ENCODE results near the gene MAML1. TPM values are rescaled to one million over a fixed set of nuclear protein-coding genes. Genes with fewer than 3 reads are reported as not detected.

The MAML1 gene
- total RNA-seq, 3 donors from 2014 or later: 16.3 to 22.4 (median 21.0) TPM

DNA sequence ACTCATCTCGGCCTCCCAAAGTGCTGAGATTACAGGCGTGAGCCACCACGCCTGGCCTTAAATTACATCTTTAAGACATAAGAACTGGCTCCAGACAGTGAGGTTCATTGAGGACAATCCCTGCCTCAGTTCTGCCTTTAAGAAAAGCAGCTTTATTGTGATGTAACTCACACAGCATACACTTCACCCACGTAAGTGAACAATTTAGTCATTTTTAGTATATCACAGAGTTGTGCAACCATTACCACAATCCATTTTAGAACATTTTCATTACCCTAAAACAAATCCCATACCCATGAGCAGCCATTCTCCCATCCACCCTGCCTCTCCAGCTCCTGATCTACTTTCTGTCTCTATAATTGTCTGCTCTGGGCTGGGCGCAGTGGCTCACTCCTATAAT, 37.2 kb downstream of the MAML1 start:
- no peaks in the 10 kb centered on the region for H3K9me3 ChIP-seq
- no peak overlapping the region for H3K27ac ChIP-seq
- peaks cover 0 to 5% of the 10 kb centered on the region in 2 donors for H3K4me1 ChIP-seq
- no peak for DNase-seq (ENCODE audit: low spot score in 2 of 2)
- no peak overlapping the region for H3K4me3 ChIP-seq
- TF ChIP-seq POLR2A (IDR thresholded peaks at IDR 0.05) (no peak), POLR2AphosphoS5 (IDR thresholded peaks at IDR 0.05) (no peak), CTCF (IDR thresholded peaks at IDR 0.05) (no peak)
- H3K36me3 ChIP-seq: peaks cover 11% of the 10 kb centered on the region
- H3K27me3 ChIP-seq: no peaks in the 10 kb centered on the region
- intact Hi-C loops (cut with DNase I; ENCODE audit: low total_unique reads): no loop called here

DNA sequence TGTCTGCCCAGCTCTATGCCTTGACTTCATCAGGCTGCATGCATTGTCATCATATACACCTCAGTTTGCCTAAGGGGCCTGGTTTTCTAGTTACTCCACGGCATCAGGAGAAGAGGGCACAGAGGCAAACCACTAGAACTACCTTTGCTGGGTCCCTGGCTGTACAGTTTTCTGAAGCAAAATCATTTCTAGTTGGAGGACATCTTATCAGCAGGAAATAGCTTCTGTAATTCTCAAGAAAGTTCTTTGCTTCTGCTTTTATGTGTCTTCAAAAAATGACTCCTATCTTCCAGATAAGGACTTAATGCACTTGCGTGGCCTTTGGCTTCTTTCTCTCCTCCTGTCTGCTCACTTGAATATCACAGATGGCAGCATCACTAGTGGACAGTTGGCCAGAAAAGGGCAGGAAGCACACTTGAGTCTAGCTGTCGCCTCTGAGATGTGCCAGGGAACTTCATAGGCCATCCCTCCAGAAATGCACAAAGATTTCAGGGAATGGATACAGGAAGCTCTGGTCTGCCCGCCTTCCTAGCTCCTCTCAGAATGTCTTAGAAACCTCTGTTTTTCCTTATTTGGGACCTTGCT, 38.8 kb downstream of the MAML1 start:
- intact Hi-C loops (cut with DNase I; ENCODE audit: low total_unique reads): no loop called here
- Histone ChIP-seq H3K9me3 (no peaks in the 10 kb centered on the region), H3K27ac (no peak overlapping the region), H3K4me1 (no peaks in the 10 kb centered on the region), H3K27me3 (no peaks in the 10 kb centered on the region), H3K36me3 (peaks cover 11% of the 10 kb centered on the region), H3K4me3 (no peak overlapping the region)
- DNase-seq (ENCODE audit: low spot score in 2 of 2): no peak
- TF ChIP-seq CTCF (IDR thresholded peaks at IDR 0.05): no peak
- no peak for TF ChIP-seq POLR2A (IDR thresholded peaks at IDR 0.05)
- TF ChIP-seq POLR2AphosphoS5 (IDR thresholded peaks at IDR 0.05): no peak

- Histone ChIP-seq H3K36me3 (peaks cover 11% of the 10 kb centered on the region), H3K27me3 (no peaks in the 10 kb centered on the region), H3K4me1 (no peaks in the 10 kb centered on the region), H3K27ac (no peak overlapping the region), H3K4me3 (no peak overlapping the region), H3K9me3 (no peaks in the 10 kb centered on the region)
- intact Hi-C loops (cut with DNase I; ENCODE audit: low total_unique reads): no loop called here
- no peak for DNase-seq (ENCODE audit: low spot score in 2 of 2)
- TF ChIP-seq POLR2AphosphoS5 (IDR thresholded peaks at IDR 0.05) (no peak), CTCF (IDR thresholded peaks at IDR 0.05) (no peak), POLR2A (IDR thresholded peaks at IDR 0.05) (no peak)
Measured at GRCh38 chr5:179772351-179772750, 39.7 kb downstream of the MAML1 start.

DNA sequence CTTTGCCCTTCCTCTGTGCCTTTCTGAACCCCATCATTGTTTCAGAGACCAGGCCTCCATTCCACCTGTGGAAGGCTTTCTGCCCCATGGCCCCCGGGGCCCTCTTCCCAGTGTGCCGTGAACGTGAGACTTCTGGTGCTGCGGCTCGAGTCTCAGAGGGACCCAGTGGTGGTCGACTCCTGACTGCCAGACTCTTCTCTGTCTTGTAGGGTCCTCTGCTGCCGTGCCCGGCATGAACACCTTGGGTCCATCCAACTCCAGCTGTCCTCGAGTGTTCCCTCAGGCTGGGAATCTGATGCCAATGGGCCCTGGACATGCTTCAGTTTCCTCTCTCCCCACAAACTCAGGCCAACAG, 41.0 kb downstream of the MAML1 start:
- no peak overlapping the region for H3K4me3 ChIP-seq
- no peak for DNase-seq (ENCODE audit: low spot score in 2 of 2)
- no peak for TF ChIP-seq POLR2A (IDR thresholded peaks at IDR 0.05)
- TF ChIP-seq CTCF (IDR thresholded peaks at IDR 0.05): no peak
- H3K4me1 ChIP-seq: no peaks in the 10 kb centered on the region
- H3K27me3 ChIP-seq: no peaks in the 10 kb centered on the region
- intact Hi-C loops (cut with DNase I; ENCODE audit: low total_unique reads): no loop called here
- peaks cover 11% of the 10 kb centered on the region for H3K36me3 ChIP-seq
- no peaks in the 10 kb centered on the region for H3K9me3 ChIP-seq
- no peak overlapping the region for H3K27ac ChIP-seq

DNA sequence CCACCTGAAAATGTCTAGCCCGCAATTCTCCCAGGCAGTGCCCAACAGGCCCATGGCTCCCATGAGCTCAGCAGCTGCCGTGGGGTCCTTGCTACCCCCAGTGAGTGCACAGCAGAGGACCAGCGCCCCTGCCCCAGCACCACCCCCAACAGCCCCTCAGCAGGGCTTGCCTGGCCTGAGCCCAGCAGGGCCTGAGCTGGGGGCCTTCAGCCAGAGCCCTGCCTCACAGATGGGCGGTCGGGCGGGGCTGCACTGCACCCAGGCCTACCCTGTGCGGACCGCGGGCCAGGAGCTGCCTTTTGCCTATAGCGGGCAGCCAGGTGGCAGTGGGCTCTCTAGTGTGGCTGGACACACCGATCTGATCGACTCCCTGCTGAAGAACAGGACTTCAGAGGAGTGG, 41.8 kb downstream of the MAML1 start:
- Histone ChIP-seq H3K36me3 (peaks cover 11% of the 10 kb centered on the region), H3K9me3 (no peaks in the 10 kb centered on the region), H3K27ac (no peak overlapping the region), H3K4me3 (no peak overlapping the region), H3K27me3 (no peaks in the 10 kb centered on the region), H3K4me1 (no peaks in the 10 kb centered on the region)
- no peak for DNase-seq (ENCODE audit: low spot score in 2 of 2)
- no peak for TF ChIP-seq POLR2A (IDR thresholded peaks at IDR 0.05)
- intact Hi-C loops (cut with DNase I; ENCODE audit: low total_unique reads): no loop called here

DNA sequence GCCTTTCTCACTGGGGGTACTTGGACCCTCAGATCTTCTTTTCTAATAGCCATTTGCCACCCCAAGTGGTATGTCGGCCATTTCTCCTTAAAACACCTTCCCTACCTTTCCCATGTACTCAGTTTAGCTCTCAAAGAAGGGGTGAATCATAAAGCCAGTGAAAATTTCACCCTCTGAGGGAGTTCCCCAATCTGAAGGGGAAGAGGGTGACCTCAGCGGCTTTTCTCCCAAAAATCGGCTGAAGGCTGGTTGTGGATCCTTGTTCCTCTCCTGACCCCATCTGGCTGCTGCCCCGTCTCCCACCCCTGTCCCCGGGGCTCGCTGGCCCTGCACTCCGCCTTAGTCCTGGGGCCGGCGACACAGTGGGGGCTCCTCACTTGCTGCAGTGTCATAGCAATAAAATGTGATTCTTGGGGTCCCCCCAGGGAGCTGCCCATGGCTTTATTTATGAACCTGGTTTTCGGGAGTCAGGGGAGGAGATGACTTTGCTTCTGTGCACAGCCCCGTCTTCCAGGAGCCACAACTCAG, 43.9 kb downstream of the MAML1 start:
- Histone ChIP-seq H3K9me3 (no peaks in the 10 kb centered on the region), H3K4me3 (no peak overlapping the region), H3K36me3 (peaks cover 11% of the 10 kb centered on the region), H3K27me3 (no peaks in the 10 kb centered on the region), H3K4me1 (no peaks in the 10 kb centered on the region), H3K27ac (no peak overlapping the region)
- no peak for DNase-seq (ENCODE audit: low spot score in 2 of 2)
- TF ChIP-seq POLR2AphosphoS5 (IDR thresholded peaks at IDR 0.05): no peak
- intact Hi-C loops (cut with DNase I; ENCODE audit: low total_unique reads): no loop called here
